HCT116 (cell line): ENCODE results near the gene ZNF438. TPM values are rescaled to one million over a fixed set of nuclear protein-coding genes. Genes with fewer than 3 reads are reported as not detected.

Source experiments
- ATAC-seq: fragments of 200-7000 bp; cut with Tn5 transposase; 2 replicates; pipeline ENCODE4 v1.9.1; 2020; ENCODE audit warnings: mild to moderate bottlenecking, moderate library complexity
- BruUV-seq: library from RNA; stranded (reverse); fragments of 400-500 nt; replicated peaks from 2 replicates; lab custom pipeline; 2021; lab: Mats Ljungman, UMichigan
- CTCF ChIA-PET: fragments of 300-600 bp; sonication (Branson Sonifier 250); formaldehyde crosslinking; loops from one replicate; lab custom pipeline; 2021; ENCODE audit warnings: antibody characterized with exemption; lab: Charles Lee
- POLR2A ChIA-PET: fragments of 300-600, 350-600 bp; sonication (Branson Sonifier 250); formaldehyde crosslinking; loops from one replicate; lab custom pipeline; 2021; ENCODE audit warnings: antibody characterized with exemption; lab: Charles Lee
- RAD21 ChIA-PET, 2 experiments: fragments of 300-600 bp; sonication (Branson Sonifier 250); formaldehyde crosslinking; loops; one replicate each; lab custom pipeline; 2023; ENCODE audit warnings: low total read pairs in 2 of 2; ENCODE audit not compliant: uncharacterized antibody in 2 of 2, unreplicated experiment in 2 of 2, low non-redundant PET in 1 of 2; lab: Charles Lee
- DNase-seq: peaks from one replicate; pipeline ENCODE4 v3.0.0-alpha.2; 2010; ENCODE audit warnings: low read depth, low spot score
- H2AFZ ChIP-seq: fragments of 200-600 bp; shearing (Covaris generic), sonication (generic); 2 replicates; pipeline ENCODE4 v1.6.1; 2017; ENCODE audit warnings: low read depth, mixed run types, mixed read lengths, antibody characterized with exemption, low read length; ENCODE audit not compliant: poor library complexity, severe bottlenecking
- H3K27ac ChIP-seq: 2 replicates; pipeline ENCODE4 v1.5.1; 2012; ENCODE audit warnings: low read depth, low read length
- H3K27me3 ChIP-seq: fragments of 200-600 bp; sonication (generic); 2 replicates; pipeline ENCODE4 v1.6.1; 2016; ENCODE audit warnings: mixed run types, low read length, mixed read lengths; ENCODE audit not compliant: insufficient read depth
- H3K36me3 ChIP-seq, 2 experiments: fragments of 200-500 bp in 1 of 2; fragments of 200-600 bp in 1 of 2; sonication (Bioruptor generic) in 1 of 2; sonication (generic) in 1 of 2; 2 replicates each; pipeline versions ENCODE4 v1.5.1 to v1.6.1; 2014 to 2016; ENCODE audit warnings: low read length in 2 of 2, inconsistent platforms in 1 of 2, mixed read lengths in 1 of 2, mixed run types in 1 of 2; ENCODE audit not compliant: insufficient read depth in 2 of 2, control insufficient read depth in 1 of 2
- H3K4me1 ChIP-seq, 2 experiments: fragments of 200-600 bp in 1 of 2; sonication (generic) in 1 of 2; 2 replicates each; pipeline versions ENCODE4 v1.5.1 to v1.6.1; 2012 to 2017; ENCODE audit warnings: low read length in 2 of 2, inconsistent platforms in 1 of 2, mild to moderate bottlenecking in 1 of 2, mixed read lengths in 1 of 2, mixed run types in 1 of 2, moderate library complexity in 1 of 2; ENCODE audit not compliant: insufficient read depth in 2 of 2, control insufficient read depth in 1 of 2
- H3K4me2 ChIP-seq: fragments of 200-600 bp; sonication (generic); 2 replicates; pipeline ENCODE4 v1.6.1; 2017; ENCODE audit warnings: mixed run types, low read length, mixed read lengths
- H3K4me3 ChIP-seq, 2 experiments: fragments of 200-600 bp in 1 of 2; sonication (generic) in 1 of 2; replicated peaks in 1 of 2; 2 replicates each; pipeline ENCODE4 v1.5.1; 2011 to 2016; ENCODE audit warnings: low read length in 2 of 2, control low read depth in 1 of 2, low read depth in 1 of 2, mild to moderate bottlenecking in 1 of 2, mixed read lengths in 1 of 2, mixed run types in 1 of 2
- H3K79me2 ChIP-seq: fragments of 200-600 bp; sonication (generic); 2 replicates; pipeline ENCODE4 v1.6.1; 2017; ENCODE audit warnings: mild to moderate bottlenecking, mixed run types, low read length, moderate library complexity, mixed read lengths; ENCODE audit not compliant: insufficient read depth
- H3K9ac ChIP-seq: fragments of 200-600 bp; sonication (generic); 2 replicates; pipeline ENCODE4 v1.6.1; 2016; ENCODE audit warnings: low read length, mixed read lengths
- H3K9me2 ChIP-seq: fragments of 200-600 bp; sonication (generic), shearing (Covaris generic); 2 replicates; pipeline ENCODE4 v1.6.1; 2017; ENCODE audit warnings: mixed run types, mild to moderate bottlenecking, moderate library complexity; ENCODE audit not compliant: insufficient read depth
- H3K9me3 ChIP-seq, 2 experiments: fragments of 200-500 bp in 1 of 2; fragments of 200-600 bp in 1 of 2; sonication (Bioruptor generic) in 1 of 2; sonication (generic) in 1 of 2; 2 replicates each; pipeline ENCODE4 v1.6.1; 2014 to 2017; ENCODE audit warnings: low read length in 2 of 2, mixed read lengths in 2 of 2, inconsistent platforms in 1 of 2, low read depth in 1 of 2, mild to moderate bottlenecking in 1 of 2, mixed run types in 1 of 2, moderate library complexity in 1 of 2; ENCODE audit not compliant: control insufficient read depth in 1 of 2, insufficient read depth in 1 of 2
- H4K20me1 ChIP-seq: fragments of 200-600 bp; sonication (generic), shearing (Covaris generic); 2 replicates; pipeline ENCODE4 v1.6.1; 2017; ENCODE audit warnings: mixed run types, mild to moderate bottlenecking, moderate library complexity; ENCODE audit not compliant: insufficient read depth
- ATF3 ChIP-seq: IDR thresholded peaks from 2 replicates; pipeline ENCODE4 v1.6.1; 2012
- CTCF ChIP-seq, 3 experiments: fragments of 200-600 bp in 1 of 3; sonication (generic) in 1 of 3; IDR thresholded peaks in 2 of 3; conservative IDR thresholded peaks in 1 of 3; 2 replicates each; pipeline ENCODE4 v1.5.1; 2012 to 2017; ENCODE audit warnings: low read depth in 2 of 3, low read length in 2 of 3, antibody characterized with exemption in 1 of 3, borderline replicate concordance in 1 of 3, control low read depth in 1 of 3, mild to moderate bottlenecking in 1 of 3, mixed read lengths in 1 of 3, mixed run types in 1 of 3, moderate library complexity in 1 of 3; ENCODE audit not compliant: insufficient read depth in 1 of 3
- ELF1 ChIP-seq: IDR thresholded peaks from 2 replicates; pipeline ENCODE4 v1.6.1; 2012; ENCODE audit warnings: low read depth, borderline replicate concordance
- EZH2 ChIP-seq: fragments of 200-600 bp; sonication (generic); IDR thresholded peaks from 2 replicates; pipeline ENCODE4 v1.6.1; 2017; ENCODE audit warnings: antibody characterized with exemption, mixed run types
- EZH2phosphoT487 ChIP-seq: fragments of 200-600 bp; IDR thresholded peaks from 2 replicates; pipeline ENCODE4 v1.6.1; 2018; ENCODE audit warnings: antibody characterized with exemption, borderline replicate concordance
- JUND ChIP-seq: IDR thresholded peaks from 2 replicates; pipeline ENCODE4 v1.6.1; 2012
- MAX ChIP-seq: IDR thresholded peaks from 2 replicates; pipeline ENCODE4 v1.6.1; 2012
- POLR2A ChIP-seq: IDR thresholded peaks from 2 replicates; pipeline ENCODE4 v1.7.0; 2011; ENCODE audit warnings: borderline replicate concordance; ENCODE audit not compliant: insufficient read depth, insufficient read length; ENCODE audit errors: extremely low read depth
- REST ChIP-seq: IDR thresholded peaks from 2 replicates; pipeline ENCODE4 v1.6.1; 2012; ENCODE audit warnings: low read depth
- TCF7L2 ChIP-seq: IDR thresholded peaks from 2 replicates; pipeline ENCODE4 v1.7.0; 2011; ENCODE audit warnings: borderline replicate concordance, inconsistent platforms; ENCODE audit not compliant: insufficient read depth, insufficient read length; ENCODE audit errors: extremely low read depth
- YY1 ChIP-seq: IDR thresholded peaks from 2 replicates; pipeline ENCODE4 v1.6.1; 2011; ENCODE audit warnings: low read length, low read depth, moderate library complexity, mild to moderate bottlenecking; ENCODE audit not compliant: insufficient replicate concordance; ENCODE audit errors: extremely low read depth
- ZBTB33 ChIP-seq: IDR thresholded peaks from 2 replicates; pipeline ENCODE4 v1.6.1; 2011; ENCODE audit warnings: mild to moderate bottlenecking, low read length, moderate library complexity; ENCODE audit not compliant: insufficient replicate concordance; ENCODE audit errors: extremely low read depth
- ZFX ChIP-seq: fragments of 450-650 bp; IDR thresholded peaks from 2 replicates; pipeline ENCODE4 v1.6.1; 2017
- ZNF274 ChIP-seq: fragments of 200-500 bp; sonication (Bioruptor generic); IDR thresholded peaks from 2 replicates; pipeline ENCODE4 v1.6.1; 2014; ENCODE audit warnings: mild to moderate bottlenecking, low read depth, low read length, inconsistent platforms
- intact Hi-C: fragments of 100-400 bp; cut with micrococcal nuclease; formaldehyde crosslinking; loops from 2 replicates; pipeline ENCODE4 v1.10.0; 2022
- total RNA-seq: library from RNA; stranded (reverse); gene quantifications from one replicate; pipeline ENCODE4 v1.2.1, GENCODE V29; 2021; ENCODE audit not compliant: unreplicated experiment

Gene ZNF438
- total RNA-seq, 1 experiment from 2014 or later: 3.3 TPM

- TF ChIP-seq CTCF (IDR thresholded peaks at IDR 0.05 in 2 of 3, conservative IDR thresholded peaks at IDR 0.05 in 1 of 3; ENCODE audit: borderline replicate concordance in 1 of 3, insufficient read depth in 1 of 3, low read depth in 2 of 3, low read length in 2 of 3): no peak
- TF ChIP-seq EZH2: no peak
- TF ChIP-seq ELF1: no peak
- TF ChIP-seq TCF7L2: no peak
- TF ChIP-seq YY1: no peak
- no peak for TF ChIP-seq ZNF274
- TF ChIP-seq, all 23 proteins: peak for 0
These were observed 152.7 kb downstream of the ZNF438 start (continued) for GRCh38 chr10:30878920-30879319.

GRCh38 chr10:30877111-30877510 lies 154.6 kb downstream of the ZNF438 start:
- no peaks in the 10 kb centered on the region for H3K27me3 ChIP-seq
- no peak for DNase-seq
- no peak overlapping the region for H3K4me2 ChIP-seq
- no peak overlapping the region for H3K27ac ChIP-seq
- no peaks in the 10 kb centered on the region for H3K36me3 ChIP-seq
- POLR2A ChIA-PET: no interaction called here
- no TSS peak for BruUV-seq
- no peaks in the 10 kb centered on the region for H3K9me2 ChIP-seq
- intact Hi-C loops: no loop called here
- TF ChIP-seq EZH2phosphoT487 (no peak), ZBTB33 (no peak), JUND (no peak), MAX (no peak), ATF3 (no peak), ELF1 (no peak), REST (no peak), POLR2A (no peak), ZFX (no peak), EZH2 (no peak), YY1 (no peak)
- TF ChIP-seq, all 23 proteins: peak for 0
- ChIA-PET RAD21 (no interaction called here), CTCF (no interaction called here)
- Histone ChIP-seq H3K9me3 (no peaks in the 10 kb centered on the region), H4K20me1 (no peaks in the 10 kb centered on the region), H3K79me2 (no peaks in the 10 kb centered on the region), H2AFZ (no peak overlapping the region), H3K9ac (no peak overlapping the region), H3K4me1 (no peaks in the 10 kb centered on the region), H3K4me3 (no peak overlapping the region)
- ATAC-seq: no peak
